ENCODE results near the gene ZNF816.

Gene ZNF816

DNA sequence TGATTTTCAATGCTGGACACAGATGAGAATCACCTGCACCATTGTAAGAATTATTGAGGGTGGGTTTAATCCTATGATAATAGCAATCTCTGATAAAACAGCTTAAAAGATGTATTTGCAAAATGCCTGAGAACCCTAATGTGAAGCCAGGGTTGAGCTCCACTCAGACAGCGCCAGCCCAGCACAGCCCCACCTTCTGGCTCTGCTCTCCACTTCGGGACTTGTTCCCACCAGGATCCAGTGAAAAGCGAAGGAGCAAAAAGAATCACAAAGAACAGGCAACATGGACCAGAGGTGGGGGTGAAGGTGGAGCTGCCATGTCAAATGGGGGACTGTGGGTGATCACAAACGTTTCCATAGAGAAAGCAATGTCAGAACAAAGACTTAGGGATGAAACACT is 18.6 kb upstream of the ZNF816 start:
- Histone ChIP-seq H4K20me1 (ENCODE audit: insufficient read depth) (no peaks in the 10 kb centered on the region), H3K9ac (no peak overlapping the region), H3K4me2 (no peak overlapping the region), H3K27ac (no peak overlapping the region), H3K4me1 (ENCODE audit: low read depth, poor library complexity, severe bottlenecking) (no peaks in the 10 kb centered on the region), H2AFZ (ENCODE audit: low read depth) (no peak overlapping the region), H3K36me3 (ENCODE audit: insufficient read depth) (no peaks in the 10 kb centered on the region), H3K4me3 (IDR thresholded peaks at IDR 0.05; ENCODE audit: insufficient read depth, low read depth, low read length) (no peak overlapping the region), H3K27me3 (ENCODE audit: insufficient read depth, low read depth) (no peaks in the 10 kb centered on the region), H3K79me2 (ENCODE audit: insufficient read depth, low read depth) (no peaks in the 10 kb centered on the region)
- no peak for TF ChIP-seq CTCF (conservative IDR thresholded peaks at IDR 0.05; ENCODE audit: low read depth, low read length)

DNA sequence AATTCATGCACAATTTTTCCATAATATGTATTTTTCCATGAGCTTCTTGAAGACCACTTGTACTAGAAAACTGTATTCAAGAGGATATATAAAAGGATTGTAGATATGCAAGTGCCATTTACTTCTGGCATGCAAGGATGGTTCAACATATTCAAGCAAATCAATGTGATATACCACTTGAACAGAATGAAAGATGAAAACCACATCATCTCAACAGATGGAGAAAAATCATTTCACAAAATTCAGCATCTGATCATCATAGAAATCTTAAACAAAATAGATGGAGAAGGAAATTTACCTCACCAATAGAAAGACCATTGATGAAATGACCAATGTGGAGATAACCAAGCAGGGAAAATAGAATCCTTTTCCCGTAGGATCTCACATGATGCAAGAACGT is 5.1 kb upstream of the ZNF816 start:
- H3K9ac ChIP-seq, result no peak overlapping the region
- no peaks in the 10 kb centered on the region for H3K79me2 ChIP-seq (ENCODE audit: insufficient read depth, low read depth)
- no peak overlapping the region for H2AFZ ChIP-seq (ENCODE audit: low read depth)
- TF ChIP-seq CTCF (conservative IDR thresholded peaks at IDR 0.05; ENCODE audit: low read depth, low read length), result no peak
- H3K36me3 ChIP-seq (ENCODE audit: insufficient read depth), result no peaks in the 10 kb centered on the region
- no peaks in the 10 kb centered on the region for H3K4me1 ChIP-seq (ENCODE audit: low read depth, poor library complexity, severe bottlenecking)
- H3K4me2 ChIP-seq, result no peak overlapping the region
- H4K20me1 ChIP-seq (ENCODE audit: insufficient read depth), result no peaks in the 10 kb centered on the region
- no peak overlapping the region for H3K27ac ChIP-seq
- H3K27me3 ChIP-seq (ENCODE audit: insufficient read depth, low read depth), result no peaks in the 10 kb centered on the region
- H3K4me3 ChIP-seq (IDR thresholded peaks at IDR 0.05; ENCODE audit: insufficient read depth, low read depth, low read length), result no peak overlapping the region

DNA sequence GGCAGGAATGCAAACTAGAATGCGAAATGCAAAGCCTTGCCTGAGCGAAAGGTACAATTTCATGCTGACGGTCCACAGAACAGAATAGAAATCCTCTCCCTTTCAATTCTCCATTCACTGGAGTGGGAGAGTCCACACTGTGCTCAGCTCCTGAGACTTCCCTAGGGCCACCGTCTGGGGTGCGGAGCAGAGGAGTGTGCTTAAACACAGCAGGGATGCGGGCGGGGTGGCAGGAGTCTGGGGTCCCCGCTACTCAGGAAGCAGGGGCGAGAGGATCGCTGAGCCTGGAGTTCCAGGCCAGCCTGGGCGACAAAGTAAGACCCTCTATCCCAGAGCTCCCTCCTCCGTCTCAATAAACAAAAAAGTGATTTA is 552 bp upstream of the ZNF816 start:
- Histone ChIP-seq H3K4me3 (IDR thresholded peaks at IDR 0.05; ENCODE audit: insufficient read depth, low read depth, low read length) (no peak overlapping the region), H3K27ac (no peak overlapping the region), H3K4me2 (peak overlapping the region; percentile 23; the same call in 1 of the 2 replicates), H2AFZ (ENCODE audit: low read depth) (peak overlapping the region; percentile 58; the same call in 1 of the 2 replicates), H3K36me3 (ENCODE audit: insufficient read depth) (no peaks in the 10 kb centered on the region), H3K27me3 (ENCODE audit: insufficient read depth, low read depth) (no peaks in the 10 kb centered on the region), H4K20me1 (ENCODE audit: insufficient read depth) (no peaks in the 10 kb centered on the region), H3K79me2 (ENCODE audit: insufficient read depth, low read depth) (no peaks in the 10 kb centered on the region), H3K4me1 (ENCODE audit: low read depth, poor library complexity, severe bottlenecking) (no peaks in the 10 kb centered on the region), H3K9ac (no peak overlapping the region)
- TF ChIP-seq CTCF (conservative IDR thresholded peaks at IDR 0.05; ENCODE audit: low read depth, low read length), result no peak

- peak overlapping the region; percentile 57; the same call in 1 of the 2 replicates for H3K9ac ChIP-seq
- H4K20me1 ChIP-seq (ENCODE audit: insufficient read depth), result no peaks in the 10 kb centered on the region
- no peaks in the 10 kb centered on the region for H3K36me3 ChIP-seq (ENCODE audit: insufficient read depth)
- H2AFZ ChIP-seq (ENCODE audit: low read depth), result peak overlapping the region; percentile 82; the same call in 1 of the 2 replicates
- H3K27ac ChIP-seq, result peak overlapping the region; percentile 44
- no peaks in the 10 kb centered on the region for H3K79me2 ChIP-seq (ENCODE audit: insufficient read depth, low read depth)
- no peak for TF ChIP-seq CTCF (conservative IDR thresholded peaks at IDR 0.05; ENCODE audit: low read depth, low read length)
- no peaks in the 10 kb centered on the region for H3K4me1 ChIP-seq (ENCODE audit: low read depth, poor library complexity, severe bottlenecking)
- no peaks in the 10 kb centered on the region for H3K27me3 ChIP-seq (ENCODE audit: insufficient read depth, low read depth)
- H3K4me3 ChIP-seq (IDR thresholded peaks at IDR 0.05; ENCODE audit: insufficient read depth, low read depth, low read length), result no peak overlapping the region
- peak overlapping the region; percentile 40 for H3K4me2 ChIP-seq
Measured at GRCh38 chr19:52961981-52962380, 700 bp downstream of the ZNF816 start.
